GM18867 (cell line): Measurements from ENCODE around the gene HIVEP3.

Experiments used
- ATAC-seq: cut with Tn5 transposase; IDR thresholded peaks from one replicate; pipeline ENCODE4 v1.9.1; 2021; ENCODE audit warnings: mild to moderate bottlenecking, moderate library complexity; ENCODE audit not compliant: unreplicated experiment

Gene HIVEP3

DNA sequence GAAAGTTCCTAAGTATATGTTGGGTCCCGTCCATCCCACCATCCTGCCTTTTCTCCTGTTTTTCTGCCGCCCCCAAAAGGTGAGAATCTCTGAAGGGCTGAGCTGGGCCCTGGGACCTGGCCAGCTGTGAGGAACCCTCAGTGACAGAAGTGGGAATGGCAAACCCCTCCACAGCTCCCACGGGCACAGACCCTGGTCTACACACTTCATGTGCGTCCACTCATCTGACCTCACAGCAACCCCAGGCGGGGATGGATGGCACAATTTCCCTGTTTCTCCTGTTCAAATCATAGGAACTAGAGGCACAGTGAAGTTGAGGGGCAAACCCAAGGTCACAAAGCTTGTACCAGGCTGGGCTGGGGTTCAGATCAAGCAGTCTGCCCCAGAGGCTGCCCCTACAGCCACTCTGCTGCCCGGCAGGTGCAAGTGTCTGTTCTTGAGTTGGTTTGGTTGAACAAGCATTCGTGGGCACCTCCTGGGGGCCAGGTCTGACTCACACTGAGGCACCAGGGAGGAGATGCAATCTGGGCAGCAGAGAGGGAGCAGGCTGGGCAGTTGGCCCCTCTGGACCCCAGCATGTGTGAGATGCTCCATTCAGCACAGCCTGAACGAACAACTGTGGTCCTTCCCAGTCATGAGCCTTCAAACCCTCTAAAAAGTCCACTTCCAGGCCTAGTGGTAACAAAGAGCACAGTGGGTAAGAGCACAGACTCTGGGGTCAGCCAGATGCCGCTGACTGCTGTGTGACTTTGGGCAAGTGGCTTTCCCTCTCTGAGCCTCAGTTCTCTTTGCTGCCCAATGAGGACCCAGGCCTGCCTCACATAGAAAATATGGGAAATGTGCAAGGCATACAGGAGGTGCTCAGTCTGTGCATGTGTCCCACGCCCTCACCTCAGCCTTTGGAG is 438.3 kb downstream of the HIVEP3 start:
- no peak for ATAC-seq

DNA sequence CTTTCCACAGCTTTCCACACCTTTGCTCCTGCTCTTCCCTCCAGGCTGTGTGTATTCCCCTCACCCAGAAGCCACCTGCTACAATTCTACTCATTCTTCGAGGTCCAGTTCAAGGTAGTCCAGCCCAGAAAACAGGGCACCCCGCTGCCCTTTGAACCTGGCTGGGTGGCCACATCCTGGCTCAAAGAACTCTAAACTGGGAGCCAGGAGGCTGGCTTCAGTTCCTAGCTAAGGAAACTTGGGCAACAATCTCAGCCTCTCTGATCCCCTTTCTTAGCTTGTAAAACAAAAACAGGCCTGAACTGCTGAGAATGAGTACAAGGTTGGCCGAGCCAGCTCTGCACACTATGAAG is 438.9 kb downstream of the HIVEP3 start:
- ATAC-seq = no peak

DNA sequence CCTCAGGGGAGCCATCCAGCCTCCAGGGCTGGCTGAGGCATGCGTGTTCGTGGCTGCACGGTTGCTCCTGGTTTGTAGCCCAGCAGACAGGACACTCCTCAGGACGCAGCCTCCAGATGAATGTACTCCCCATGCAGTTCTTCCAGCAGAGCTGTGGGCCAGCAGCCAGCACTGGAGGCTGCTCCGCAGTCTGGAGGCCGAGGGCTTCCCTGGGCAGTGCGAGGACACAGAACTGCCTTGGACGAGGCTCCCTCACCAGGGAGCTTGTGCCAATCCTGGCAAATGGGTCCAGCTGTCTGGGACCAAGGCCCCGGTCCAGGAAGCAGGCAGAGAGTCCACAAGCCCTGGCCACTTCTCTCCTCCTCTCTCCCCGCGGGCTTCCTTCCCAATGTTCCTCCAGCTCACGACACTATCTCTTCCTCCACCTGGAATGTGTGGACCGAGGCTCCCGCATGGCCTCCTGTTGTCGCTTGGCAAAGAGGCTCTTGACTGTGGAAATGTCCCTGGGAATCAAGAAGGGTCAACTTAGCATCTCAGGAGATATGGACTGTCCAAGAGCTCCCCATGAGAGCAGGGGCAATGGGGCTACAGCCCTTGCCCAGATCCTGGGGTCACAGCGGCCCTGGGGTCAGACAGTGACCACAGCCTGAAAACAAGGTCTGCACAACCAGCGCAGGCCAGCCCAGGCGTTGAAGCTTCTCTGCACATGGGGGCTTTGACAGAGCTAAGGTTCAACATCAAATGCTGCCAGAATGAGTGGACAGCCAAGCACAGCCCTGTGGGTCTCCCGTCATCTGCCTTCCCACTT is 439.5 kb downstream of the HIVEP3 start:
- no peak for ATAC-seq

DNA sequence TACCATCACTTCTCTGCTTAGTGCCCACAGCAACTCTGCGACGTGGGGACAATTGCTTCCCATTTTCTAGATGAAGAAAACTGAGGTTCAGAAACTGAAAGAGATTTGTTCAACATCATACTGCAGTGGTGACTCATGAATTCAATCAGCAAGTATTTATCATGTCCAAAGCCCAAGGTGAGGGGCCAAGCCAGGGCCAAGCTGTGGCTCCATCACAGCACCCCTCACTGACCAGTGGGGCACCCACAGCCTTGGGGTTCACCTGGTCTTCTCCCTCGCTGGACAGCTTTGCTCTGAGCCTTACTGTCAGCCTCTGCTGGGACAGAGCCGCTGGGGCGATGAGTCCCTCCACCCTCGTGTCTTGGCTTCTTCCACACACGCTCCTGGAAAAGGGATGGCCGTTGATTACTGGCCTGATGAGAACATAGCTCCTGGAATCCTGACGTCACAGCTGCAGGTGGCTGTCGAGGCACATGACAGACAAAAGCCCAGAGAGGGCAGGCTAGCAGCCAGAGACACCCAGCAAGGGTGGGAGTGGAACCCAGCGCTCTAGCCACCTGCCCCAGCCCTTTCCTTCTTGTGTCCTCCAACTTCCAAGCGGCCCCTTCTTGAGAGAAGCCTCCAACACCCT is 440.5 kb downstream of the HIVEP3 start:
- no peak for ATAC-seq

DNA sequence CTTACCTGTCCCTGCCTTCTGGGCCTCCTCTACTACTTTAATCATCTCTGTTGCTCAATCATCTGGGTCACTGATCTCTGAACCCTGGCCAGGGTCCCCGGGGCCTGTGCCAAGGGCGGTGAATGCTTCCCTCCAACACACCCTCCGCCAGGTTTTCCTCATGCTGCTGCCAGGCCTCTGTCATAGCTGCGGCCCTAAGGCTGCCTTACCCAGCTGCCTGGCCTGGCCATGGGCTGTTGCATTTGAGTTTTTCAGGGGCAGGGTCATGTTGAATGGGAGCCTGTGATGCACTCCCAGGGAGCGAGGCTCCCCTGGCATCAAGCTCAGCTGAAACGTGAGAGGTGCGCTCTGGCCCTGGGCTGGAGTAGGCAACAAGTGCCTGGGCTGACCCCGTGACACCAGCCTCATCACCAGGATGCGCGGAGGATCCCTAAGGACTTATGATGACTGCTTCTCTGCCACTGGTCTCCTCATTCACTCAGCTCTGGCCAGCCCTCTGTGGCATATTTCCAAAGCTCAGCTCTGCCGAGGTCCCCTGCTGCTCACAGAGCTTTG is 441.8 kb downstream of the HIVEP3 start:
- ATAC-seq = no peak

DNA sequence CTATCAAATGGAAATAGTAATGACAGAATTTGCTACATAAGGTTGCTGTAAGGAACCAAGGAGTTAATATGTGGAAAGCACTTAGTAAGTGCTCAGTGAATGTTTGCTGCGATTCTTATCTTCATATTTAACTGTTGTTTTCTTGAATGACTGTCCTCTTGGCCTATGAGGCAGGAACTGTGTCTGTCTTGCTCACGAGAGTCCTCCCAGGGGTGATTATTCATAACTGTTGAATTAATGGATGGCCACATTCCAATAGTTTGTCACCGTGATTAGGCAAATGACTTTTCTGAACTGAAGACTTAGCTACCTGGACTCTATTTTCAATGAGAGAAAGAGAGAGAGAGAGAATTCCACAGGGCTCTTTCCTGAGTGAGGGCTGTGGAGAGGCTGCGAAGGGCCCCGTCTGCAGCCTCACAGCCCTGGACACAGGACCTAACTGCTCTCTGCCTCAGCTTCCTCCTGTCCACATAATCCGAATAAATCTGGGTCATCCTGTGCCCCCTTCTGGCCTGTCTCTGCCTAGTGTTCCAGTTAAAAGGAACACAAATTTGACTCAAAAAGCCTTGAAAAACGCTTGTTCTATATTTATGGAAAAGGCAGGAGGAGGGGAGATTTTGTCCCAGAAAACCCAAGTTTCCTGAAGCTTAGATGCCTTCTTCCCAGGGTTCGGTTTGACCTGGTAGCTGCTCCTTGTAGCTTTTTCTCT is 442.7 kb downstream of the HIVEP3 start:
- no peak for ATAC-seq

DNA sequence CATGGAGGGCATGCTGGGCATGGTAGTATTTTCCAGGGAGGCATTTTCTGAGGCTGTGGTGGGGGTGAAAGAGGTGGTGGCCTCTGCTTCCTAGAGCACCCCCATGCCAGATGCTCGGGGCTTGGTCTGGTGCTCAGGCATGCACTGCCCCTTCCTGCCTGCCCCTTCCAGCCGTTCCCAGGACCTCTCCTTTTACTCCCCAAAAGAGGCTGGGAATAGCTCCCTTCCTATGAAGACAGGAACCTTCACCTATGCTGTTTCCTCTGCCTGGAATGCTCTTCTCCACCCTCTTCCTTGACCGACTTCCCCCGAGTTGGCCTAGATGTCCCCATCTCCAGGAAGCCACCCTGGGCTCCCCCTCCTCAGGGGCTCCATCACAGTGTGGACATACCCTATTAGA is 443.4 kb downstream of the HIVEP3 start:
- ATAC-seq = no peak

DNA sequence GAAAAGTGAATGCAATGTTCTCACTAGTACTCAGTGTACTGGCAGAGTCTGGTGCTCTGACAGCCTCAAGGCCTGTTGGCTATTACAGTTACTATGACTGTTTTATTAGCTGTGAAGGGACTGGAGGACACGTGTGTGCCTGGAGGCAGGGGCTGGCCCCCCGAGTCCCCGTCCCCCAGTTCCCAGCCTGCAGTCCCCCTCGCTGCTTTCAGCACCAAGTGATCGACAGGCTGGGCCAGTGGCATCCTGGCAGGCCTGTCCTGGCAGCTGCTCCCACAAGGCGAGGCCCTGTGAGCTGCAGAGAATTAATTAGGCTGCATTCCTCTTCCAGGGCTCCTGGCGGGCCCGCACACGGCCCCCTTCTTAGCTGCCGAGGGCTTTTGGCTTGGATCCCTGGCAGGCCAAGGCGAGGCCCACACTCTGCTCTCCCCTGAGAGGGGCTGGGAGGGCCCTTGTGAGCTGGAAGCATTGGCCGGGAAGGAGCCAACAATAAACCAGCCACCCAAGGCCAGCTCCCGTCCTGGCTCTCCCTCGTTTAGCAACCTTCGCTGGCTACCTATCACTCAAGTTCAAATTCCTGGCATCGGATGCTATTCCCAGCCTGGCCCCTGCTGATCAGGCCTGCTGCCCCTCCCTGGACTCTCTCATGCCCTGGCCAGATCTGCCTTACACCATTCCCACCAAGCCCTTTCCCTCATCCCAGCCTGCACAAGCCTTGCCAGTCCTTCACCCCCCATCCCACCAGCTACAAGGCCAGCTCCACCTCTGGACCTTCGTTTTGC is 444.0 kb downstream of the HIVEP3 start:
- no peak for ATAC-seq

DNA sequence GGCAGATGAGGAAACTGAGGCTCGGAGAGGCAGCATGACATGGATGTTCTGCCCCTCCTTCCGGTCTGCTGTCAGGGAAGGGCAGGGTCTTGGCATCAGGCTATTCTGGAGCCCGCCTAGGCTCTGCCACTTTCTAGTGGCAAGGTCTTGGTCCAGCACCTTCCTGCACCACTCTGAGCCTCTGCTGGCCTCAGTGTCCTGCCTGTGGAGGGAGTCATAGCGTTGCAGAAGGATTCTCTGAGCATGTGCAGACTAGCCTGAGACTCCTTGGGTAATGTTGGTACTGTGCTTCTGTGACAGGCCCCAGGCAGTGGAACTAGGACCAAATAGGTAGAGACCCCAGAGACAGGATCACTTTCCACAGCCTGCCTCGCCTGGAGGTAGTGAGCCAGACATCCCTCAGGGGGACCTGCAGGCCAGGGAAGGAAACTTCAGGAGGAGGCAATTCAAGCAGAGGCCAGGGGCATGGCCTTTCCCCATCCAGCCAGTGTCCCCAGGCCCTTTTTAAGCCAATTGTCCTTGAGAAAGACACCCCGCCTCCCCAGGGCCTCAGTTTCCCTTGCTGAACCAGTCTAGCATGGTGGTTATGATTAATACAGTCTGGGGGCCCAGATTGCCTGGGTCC is 444.9 kb downstream of the HIVEP3 start:
- ATAC-seq = no peak

DNA sequence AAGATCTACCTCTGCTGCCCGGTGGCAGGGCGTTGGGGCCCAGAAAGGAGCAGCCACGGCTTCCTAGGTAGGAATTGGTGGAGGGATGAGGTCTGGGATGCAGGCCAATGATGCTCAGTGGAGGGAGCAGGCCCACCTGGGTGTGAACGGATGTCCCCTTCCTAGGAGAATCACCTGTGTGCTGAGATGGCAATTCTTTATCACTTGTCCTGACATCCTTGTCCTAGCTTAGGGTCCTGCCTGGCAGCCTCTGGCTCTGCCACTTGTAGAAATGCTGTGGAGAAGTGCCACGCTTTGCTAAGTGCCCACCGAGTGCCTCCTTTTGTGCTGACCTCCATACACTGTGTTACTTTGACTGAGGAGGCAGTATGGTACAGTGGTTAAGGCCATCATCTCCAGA is 447.1 kb downstream of the HIVEP3 start:
- no peak for ATAC-seq

DNA sequence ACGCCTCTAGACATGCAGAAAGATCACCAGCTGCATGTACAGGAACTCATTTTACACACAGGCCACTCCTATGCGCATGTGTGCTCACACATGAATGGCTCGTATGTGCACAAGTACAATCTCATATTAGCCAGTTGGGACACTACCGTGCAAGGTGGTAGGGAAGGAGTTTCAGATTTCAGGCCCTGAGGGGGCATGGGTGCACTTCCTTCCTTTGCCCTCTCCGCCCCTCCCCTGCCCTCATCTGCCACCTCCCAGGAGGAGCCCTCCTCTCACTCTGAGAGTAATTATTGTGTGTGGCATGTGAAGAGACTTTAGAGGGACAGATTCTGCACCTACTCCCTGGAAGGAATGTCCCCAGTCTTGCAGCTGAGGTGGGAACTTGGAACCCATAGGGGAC is 449.0 kb downstream of the HIVEP3 start:
- no peak for ATAC-seq

DNA sequence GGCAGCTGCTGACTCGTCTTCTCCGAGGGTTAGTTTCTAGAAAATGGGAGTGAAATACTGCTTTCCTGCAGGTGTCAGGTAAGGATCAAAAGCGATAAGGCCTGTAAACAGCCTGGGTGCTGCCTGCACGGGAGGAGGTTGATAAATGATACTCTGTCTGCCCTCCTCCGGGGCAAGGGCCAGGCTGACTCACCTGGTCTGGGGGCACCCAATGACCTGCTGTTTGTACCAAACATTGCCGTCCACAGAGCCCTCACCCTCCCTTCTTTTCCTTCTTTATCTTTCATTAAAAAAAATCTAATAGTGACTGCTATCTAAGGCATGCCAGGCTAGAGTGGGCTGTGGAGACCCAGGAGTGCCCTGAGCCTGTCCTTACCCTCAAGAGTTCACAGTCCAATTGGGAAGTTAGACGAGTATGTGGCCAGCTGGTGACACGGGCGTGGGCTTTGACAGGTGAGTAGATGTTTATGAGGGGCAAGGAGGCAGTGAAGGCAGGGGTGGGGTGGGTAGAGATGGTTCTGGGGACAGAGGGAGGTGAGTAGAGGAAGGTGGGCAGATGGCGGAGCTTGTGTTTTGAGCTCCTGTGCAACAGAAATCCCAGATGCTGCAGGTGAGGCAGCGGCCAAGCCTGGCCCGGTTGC is 450.5 kb downstream of the HIVEP3 start:
- no peak for ATAC-seq

DNA sequence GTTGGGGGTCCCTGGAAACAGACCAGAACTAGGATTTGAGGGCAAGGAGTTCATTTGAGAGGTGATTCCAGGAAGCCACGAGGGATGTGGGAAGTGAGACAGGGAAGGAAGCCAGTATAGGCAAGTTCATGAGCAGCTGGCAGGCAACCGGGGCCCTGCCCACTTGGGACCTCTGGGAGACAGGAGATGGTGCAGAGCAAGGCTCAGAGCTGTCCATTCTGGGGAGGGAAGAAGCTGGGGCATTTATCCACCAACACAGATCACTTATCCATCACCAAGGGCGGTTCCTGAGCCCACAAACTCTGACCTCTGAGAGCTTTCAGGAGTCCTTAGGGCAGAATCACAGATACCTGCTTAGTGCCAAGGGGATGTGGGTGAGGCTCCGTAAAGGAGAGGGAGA is 451.0 kb downstream of the HIVEP3 start:
- ATAC-seq = no peak

DNA sequence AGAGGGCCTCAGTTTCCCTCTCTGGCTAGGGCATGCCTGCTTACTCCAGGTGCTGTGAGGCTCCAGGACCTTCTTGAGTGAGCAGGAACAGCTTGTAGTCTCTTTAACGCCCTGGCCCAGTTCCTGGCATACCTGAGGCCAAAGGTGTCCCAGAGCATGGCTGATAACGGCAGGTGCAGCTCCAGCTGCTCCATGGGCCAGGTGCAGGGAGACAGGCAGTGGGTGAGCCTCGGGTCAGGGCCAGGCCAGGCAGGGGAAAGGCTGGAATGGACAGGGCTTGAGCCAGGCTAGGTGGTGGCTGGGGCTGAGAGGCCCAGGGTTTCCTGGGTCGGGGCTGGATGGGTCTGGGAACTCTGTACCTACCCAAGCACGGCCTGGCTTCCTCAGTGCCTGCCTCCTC is 452.6 kb downstream of the HIVEP3 start:
- no peak for ATAC-seq

DNA sequence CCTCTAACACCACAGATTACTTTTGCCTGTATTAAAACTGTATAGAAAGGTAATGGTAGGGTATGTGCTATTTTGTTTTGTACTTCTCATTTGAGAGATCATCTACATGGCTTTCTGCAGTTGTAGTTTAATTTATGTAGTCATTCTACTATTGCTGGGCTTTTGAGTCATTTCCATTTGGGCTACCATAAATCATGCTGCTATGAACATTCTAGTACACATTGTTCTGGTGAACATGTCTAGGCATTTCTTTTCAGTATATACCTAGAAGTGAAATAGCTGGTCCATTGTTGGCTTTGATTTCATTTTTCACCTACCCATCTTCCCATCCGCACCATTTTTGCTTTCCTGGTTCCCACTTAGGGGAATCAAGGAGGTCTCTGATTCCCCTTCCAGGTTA is 453.0 kb downstream of the HIVEP3 start:
- ATAC-seq = no peak

DNA sequence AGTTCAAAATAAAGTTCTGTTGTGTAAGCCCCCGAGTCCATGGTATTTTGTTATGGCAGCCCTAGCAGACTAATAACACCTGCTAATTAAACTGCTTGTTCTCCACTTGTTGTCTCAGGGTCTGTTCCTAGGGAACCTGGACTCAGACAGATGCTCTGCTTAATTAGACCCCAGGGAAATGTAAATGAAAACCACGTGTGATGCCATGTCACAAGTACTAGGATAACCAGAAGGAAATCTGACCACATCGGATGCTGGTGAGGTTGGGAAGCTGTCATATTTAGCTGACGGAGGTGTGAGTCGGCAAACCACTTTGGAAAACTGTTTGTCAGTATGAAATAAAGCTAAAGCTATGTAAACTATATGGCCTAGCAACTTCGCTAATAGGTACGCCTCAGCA is 453.8 kb downstream of the HIVEP3 start:
- ATAC-seq = no peak

DNA sequence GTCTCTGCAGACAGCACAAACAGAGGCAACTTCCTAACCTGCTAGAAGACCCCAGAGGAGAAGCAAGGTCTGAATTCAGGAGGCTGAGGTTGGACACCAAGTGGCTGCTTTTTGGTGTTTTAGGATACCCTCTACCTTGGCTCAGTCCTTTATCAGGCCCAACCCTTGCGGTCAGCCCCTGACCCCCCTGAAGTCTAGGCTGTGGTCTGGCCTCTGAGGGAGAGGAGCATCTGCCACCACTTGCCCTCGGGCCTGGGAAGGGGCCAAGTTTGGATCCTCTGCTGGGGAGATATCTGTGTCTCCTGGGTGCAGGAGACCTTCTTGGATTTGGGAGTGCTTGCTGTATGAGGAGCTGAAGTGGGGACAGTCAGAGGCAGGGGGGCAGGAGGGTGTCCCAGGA is 455.2 kb downstream of the HIVEP3 start:
- ATAC-seq = no peak

DNA sequence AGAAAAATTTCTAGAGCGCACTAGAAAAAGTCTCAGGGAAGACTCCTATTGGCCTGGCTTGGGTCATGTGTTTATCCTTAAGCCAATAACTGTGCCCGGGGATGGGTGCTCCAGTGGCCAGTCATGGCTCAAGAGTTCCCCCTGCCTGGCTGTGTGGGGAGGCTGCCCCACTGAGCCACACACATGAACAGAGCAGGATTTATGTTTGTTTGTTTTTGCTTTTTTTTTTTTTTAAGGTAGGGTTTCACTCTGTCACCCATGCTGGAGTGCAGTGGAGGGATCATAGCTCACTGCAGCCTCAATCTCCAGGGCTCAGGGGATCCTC is 456.1 kb downstream of the HIVEP3 start:
- no peak for ATAC-seq
